GM19023 (cell line): ENCODE results near the gene ZNF124.
"Not testable (repeated sequence)": the region's sequence is repeated elsewhere in the genome, so short reads cannot be mapped to it uniquely, and the experiment has no call there.

ENCODE experiments used
- ATAC-seq: cut with Tn5 transposase; IDR thresholded peaks from one replicate; pipeline ENCODE4 v1.9.1; 2021; ENCODE audit warnings: mild to moderate bottlenecking, moderate library complexity; ENCODE audit not compliant: unreplicated experiment

ZNF124 gene

GRCh38 chr1:247173431-247173830, 1.6 kb upstream of the ZNF124 start:
- ATAC-seq, result no peak

GRCh38 chr1:247172996-247173395, 1.2 kb upstream of the ZNF124 start:
- no peak for ATAC-seq

- ATAC-seq, result peak; percentile 64
Measured at GRCh38 chr1:247171443-247171842, 377 bp downstream of the ZNF124 start.

- ATAC-seq, result no peak
Measured at GRCh38 chr1:247165674-247166073, 6.1 kb downstream of the ZNF124 start.

- ATAC-seq, result no peak
Measured at GRCh38 chr1:247164694-247165093, 7.1 kb downstream of the ZNF124 start.

- no peak for ATAC-seq
Measured at GRCh38 chr1:247156787-247157232, 15.0 kb downstream of the ZNF124 start.

GRCh38 chr1:247147781-247148180, 24.0 kb downstream of the ZNF124 start:
- no peak for ATAC-seq

GRCh38 chr1:247147120-247147519, 24.7 kb downstream of the ZNF124 start:
- not testable (repeated sequence) for ATAC-seq

GRCh38 chr1:247146671-247147070, 25.1 kb downstream of the ZNF124 start:
- ATAC-seq, result no peak

GRCh38 chr1:247145279-247145678, 26.5 kb downstream of the ZNF124 start:
- no peak for ATAC-seq

GRCh38 chr1:247139557-247139956, 32.3 kb downstream of the ZNF124 start:
- ATAC-seq, result not testable (repeated sequence)

- ATAC-seq, result no peak
Measured at GRCh38 chr1:247131236-247131635, 40.6 kb downstream of the ZNF124 start.

GRCh38 chr1:247127519-247128282, 44.1 kb downstream of the ZNF124 start:
- ATAC-seq, result not testable (repeated sequence)

- ATAC-seq, result peak; percentile 65
Measured at GRCh38 chr1:247126601-247127000, 45.2 kb downstream of the ZNF124 start.

GRCh38 chr1:247126166-247126565, 45.7 kb downstream of the ZNF124 start:
- peak; percentile 99 for ATAC-seq

GRCh38 chr1:247121382-247121781, 50.4 kb downstream of the ZNF124 start:
- ATAC-seq, result no peak

GRCh38 chr1:247120408-247120668, 51.5 kb downstream of the ZNF124 start:
- not testable (repeated sequence) for ATAC-seq

GRCh38 chr1:247119600-247120407, 52.0 kb downstream of the ZNF124 start:
- ATAC-seq, result no peak

- no peak for ATAC-seq
Measured at GRCh38 chr1:247118946-247119446, 52.8 kb downstream of the ZNF124 start.

- no peak for ATAC-seq
Measured at GRCh38 chr1:247115545-247115944, 56.3 kb downstream of the ZNF124 start.

GRCh38 chr1:247115141-247115510, 56.7 kb downstream of the ZNF124 start:
- no peak for ATAC-seq
